ENCODE results near the gene GPR101. TPM values are rescaled to one million over a fixed set of nuclear protein-coding genes. Genes with fewer than 3 reads are reported as not detected.

The GPR101 gene, protein sequence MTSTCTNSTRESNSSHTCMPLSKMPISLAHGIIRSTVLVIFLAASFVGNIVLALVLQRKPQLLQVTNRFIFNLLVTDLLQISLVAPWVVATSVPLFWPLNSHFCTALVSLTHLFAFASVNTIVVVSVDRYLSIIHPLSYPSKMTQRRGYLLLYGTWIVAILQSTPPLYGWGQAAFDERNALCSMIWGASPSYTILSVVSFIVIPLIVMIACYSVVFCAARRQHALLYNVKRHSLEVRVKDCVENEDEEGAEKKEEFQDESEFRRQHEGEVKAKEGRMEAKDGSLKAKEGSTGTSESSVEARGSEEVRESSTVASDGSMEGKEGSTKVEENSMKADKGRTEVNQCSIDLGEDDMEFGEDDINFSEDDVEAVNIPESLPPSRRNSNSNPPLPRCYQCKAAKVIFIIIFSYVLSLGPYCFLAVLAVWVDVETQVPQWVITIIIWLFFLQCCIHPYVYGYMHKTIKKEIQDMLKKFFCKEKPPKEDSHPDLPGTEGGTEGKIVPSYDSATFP
- total RNA-seq: not detected
- not detected for polyA plus RNA-seq
- long read RNA-seq, donor 1: 0 reads
- long read RNA-seq, donor 2: 0 reads
- long read RNA-seq, donor 3: 0 reads

DNA sequence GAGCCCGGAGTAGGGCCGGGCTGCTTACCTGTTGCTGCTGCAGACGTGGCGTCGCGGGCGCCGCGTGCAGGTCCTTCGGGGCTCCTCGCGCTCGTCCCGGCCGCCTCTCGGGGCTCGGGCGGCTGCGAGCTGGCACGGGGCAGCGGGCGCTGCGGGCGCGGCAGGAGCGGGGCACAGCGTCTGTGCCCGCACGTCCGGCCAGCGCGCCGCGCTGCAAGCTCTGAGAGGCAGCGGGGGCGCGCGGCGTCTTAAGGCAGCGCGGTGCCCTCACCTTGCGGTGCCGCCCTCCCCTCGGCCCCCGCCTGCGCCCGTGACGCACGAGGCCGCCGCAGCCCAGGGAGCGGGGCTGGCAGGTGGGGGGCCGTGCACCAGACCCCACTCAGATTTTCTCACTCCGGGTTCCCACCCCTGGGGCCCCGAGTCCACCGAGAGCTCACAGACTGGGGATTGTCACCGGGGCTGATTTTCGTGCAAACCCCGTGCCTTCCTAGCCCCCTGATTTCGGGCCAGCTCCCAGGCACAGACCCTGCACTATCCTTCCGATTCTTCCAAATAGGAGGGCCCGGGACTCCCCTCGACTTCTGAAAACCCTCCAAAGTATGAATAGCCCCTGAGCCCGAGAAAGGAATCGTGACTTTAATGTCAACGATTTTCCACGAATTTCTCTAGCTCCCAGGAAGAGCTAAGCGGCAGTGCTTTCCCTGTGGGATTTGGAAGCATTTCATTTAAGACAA, at the start of gene GPR101:
Gene GPR101, minus strand, starts transcription at position 222 of the 734 bp plus-strand sequence. CDS start 2,321 bp downstream, outside the sequence.
- H3K9me3 ChIP-seq: no peaks in the 10 kb centered on the region
- 1 to 45% (median 17%) methylated on average over 34 to 68 of the region's 68 CpGs for WGBS, 4 donors
- H3K27ac ChIP-seq: no peak within 1 kb of the TSS
- H3K27me3 ChIP-seq: peaks cover 0 to 85% (median 18%) of the 10 kb centered on the region in 9 donors
- intact Hi-C loops (cut with DNase I): no loop called here
- H3K36me3 ChIP-seq: no peaks in the 10 kb centered on the region
- TF ChIP-seq, protein P1, sequence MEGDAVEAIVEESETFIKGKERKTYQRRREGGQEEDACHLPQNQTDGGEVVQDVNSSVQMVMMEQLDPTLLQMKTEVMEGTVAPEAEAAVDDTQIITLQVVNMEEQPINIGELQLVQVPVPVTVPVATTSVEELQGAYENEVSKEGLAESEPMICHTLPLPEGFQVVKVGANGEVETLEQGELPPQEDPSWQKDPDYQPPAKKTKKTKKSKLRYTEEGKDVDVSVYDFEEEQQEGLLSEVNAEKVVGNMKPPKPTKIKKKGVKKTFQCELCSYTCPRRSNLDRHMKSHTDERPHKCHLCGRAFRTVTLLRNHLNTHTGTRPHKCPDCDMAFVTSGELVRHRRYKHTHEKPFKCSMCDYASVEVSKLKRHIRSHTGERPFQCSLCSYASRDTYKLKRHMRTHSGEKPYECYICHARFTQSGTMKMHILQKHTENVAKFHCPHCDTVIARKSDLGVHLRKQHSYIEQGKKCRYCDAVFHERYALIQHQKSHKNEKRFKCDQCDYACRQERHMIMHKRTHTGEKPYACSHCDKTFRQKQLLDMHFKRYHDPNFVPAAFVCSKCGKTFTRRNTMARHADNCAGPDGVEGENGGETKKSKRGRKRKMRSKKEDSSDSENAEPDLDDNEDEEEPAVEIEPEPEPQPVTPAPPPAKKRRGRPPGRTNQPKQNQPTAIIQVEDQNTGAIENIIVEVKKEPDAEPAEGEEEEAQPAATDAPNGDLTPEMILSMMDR (IDR thresholded peaks at IDR 0.05): no peak
- no peak for TF ChIP-seq POLR2A (IDR thresholded peaks at IDR 0.05)
- ATAC-seq (no peak), DNase-seq (no peak)
- H3K4me3 ChIP-seq: peak within 1 kb of the TSS in 2 of 12 donors; percentile 8 to 23
- H3K4me1 ChIP-seq: peaks cover 0 to 26% (median 0%) of the 10 kb centered on the region in 12 donors

DNA sequence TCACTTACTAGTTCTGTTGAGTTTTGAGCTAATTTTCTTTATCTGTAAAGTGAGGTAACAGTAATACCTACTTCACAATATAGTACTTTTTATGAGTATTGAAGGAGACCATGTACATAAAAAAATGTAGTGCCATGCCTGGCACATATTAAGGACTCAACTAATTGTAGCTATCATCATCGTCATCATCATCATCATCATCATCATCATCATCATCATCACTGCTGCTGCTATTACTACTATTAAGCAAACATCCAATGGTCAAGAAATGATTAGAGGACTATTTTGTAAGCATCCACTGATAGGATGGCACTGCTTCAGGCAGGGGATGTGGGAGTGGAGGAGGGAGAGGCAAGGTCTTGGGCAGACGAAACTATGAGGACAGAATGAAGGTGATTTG, 47.4 kb upstream of the GPR101 start:
- intact Hi-C loops (cut with DNase I): no loop called here
- DNase-seq: no peak
- 66 to 79% (median 72%) methylated on average over 2 of the region's 2 CpGs for WGBS, 4 donors

DNA sequence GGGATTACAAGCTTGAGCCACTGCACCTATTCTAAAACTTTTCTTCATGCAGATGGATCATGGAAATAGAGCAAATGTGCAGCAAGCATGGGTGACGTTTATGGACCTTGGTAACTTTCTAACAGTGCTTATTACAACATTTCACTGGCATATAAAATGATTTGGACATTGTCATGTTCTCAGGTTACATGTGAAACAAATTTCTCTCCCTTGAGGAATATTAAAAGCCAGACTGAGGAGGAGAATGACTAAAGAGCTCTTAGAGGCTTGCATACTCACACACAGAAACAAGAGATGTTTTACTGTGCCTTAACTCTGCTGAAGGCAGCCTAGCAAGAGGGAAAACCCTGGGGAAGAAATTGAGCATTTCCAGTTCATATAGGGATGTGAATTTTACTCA, 38.6 kb upstream of the GPR101 start:
- 20 to 73% (median 50%) methylated on average over 1 of the region's 1 CpG for WGBS, 4 donors
- no peaks in the 10 kb centered on the region for H3K4me1 ChIP-seq
- H3K27me3 ChIP-seq: peaks cover 0 to 10% (median 0%) of the 10 kb centered on the region in 9 donors
- no peak overlapping the region for H3K4me3 ChIP-seq
- H3K9me3 ChIP-seq: no peaks in the 10 kb centered on the region
- no peaks in the 10 kb centered on the region for H3K36me3 ChIP-seq
- DNase-seq (no peak), ATAC-seq (no peak)
- H3K27ac ChIP-seq: no peak overlapping the region
- intact Hi-C loops (cut with DNase I): no loop called here
- TF ChIP-seq, protein P1 (IDR thresholded peaks at IDR 0.05): no peak
- no peak for TF ChIP-seq POLR2A (IDR thresholded peaks at IDR 0.05)

More for the DNA sequence above, 47.4 kb upstream of the GPR101 start:
- Histone ChIP-seq H3K9me3 (no peaks in the 10 kb centered on the region), H3K27ac (no peak overlapping the region), H3K36me3 (no peaks in the 10 kb centered on the region), H3K4me3 (no peak overlapping the region), H3K27me3 (peaks cover 0 to 15% (median 0%) of the 10 kb centered on the region in 9 donors), H3K4me1 (no peaks in the 10 kb centered on the region)
- TF ChIP-seq, protein P1 (IDR thresholded peaks at IDR 0.05): no peak
- TF ChIP-seq POLR2A (IDR thresholded peaks at IDR 0.05): no peak
- no peak for ATAC-seq

DNA sequence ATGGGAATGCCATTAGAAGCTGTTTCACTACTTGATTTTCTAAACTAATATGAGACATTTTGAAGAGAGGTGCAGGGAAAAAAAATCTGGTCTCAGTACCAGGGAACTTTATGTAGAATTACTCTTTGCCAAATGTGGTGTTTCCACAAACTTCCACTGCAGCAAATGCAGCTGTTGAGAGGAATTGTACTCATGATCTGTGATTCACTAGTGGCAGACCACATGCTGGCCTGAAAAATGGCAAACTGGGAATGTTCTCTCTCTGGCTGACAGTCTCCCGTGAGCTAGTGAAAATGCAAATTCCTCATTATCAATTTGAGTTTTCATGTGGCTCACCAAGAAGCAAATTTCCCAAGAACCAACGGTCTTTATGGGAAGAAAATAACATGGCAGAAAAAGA, 37.8 kb upstream of the GPR101 start:
- H3K9me3 ChIP-seq: no peaks in the 10 kb centered on the region
- no peak for DNase-seq
- ATAC-seq: no peak
- no peak overlapping the region for H3K4me3 ChIP-seq
- no peaks in the 10 kb centered on the region for H3K36me3 ChIP-seq
- 32 to 44% (median 43%) methylated on average over 2 of the region's 2 CpGs for WGBS, 4 donors
- intact Hi-C loops (cut with DNase I): no loop called here
- H3K4me1 ChIP-seq: no peaks in the 10 kb centered on the region
- no peak for TF ChIP-seq POLR2A (IDR thresholded peaks at IDR 0.05)
- TF ChIP-seq, protein P1 (IDR thresholded peaks at IDR 0.05): no peak
- H3K27me3 ChIP-seq: peaks cover 0 to 12% (median 0%) of the 10 kb centered on the region in 9 donors
- no peak overlapping the region for H3K27ac ChIP-seq
